GM18873 (cell line): ENCODE results near the gene MTPN.

Experiments used
- ATAC-seq: cut with Tn5 transposase; IDR thresholded peaks from one replicate; pipeline ENCODE4 v1.9.1; 2021; ENCODE audit warnings: mild to moderate bottlenecking, moderate library complexity, moderate number of reproducible peaks; ENCODE audit not compliant: unreplicated experiment, low FRiP score

MTPN gene

DNA sequence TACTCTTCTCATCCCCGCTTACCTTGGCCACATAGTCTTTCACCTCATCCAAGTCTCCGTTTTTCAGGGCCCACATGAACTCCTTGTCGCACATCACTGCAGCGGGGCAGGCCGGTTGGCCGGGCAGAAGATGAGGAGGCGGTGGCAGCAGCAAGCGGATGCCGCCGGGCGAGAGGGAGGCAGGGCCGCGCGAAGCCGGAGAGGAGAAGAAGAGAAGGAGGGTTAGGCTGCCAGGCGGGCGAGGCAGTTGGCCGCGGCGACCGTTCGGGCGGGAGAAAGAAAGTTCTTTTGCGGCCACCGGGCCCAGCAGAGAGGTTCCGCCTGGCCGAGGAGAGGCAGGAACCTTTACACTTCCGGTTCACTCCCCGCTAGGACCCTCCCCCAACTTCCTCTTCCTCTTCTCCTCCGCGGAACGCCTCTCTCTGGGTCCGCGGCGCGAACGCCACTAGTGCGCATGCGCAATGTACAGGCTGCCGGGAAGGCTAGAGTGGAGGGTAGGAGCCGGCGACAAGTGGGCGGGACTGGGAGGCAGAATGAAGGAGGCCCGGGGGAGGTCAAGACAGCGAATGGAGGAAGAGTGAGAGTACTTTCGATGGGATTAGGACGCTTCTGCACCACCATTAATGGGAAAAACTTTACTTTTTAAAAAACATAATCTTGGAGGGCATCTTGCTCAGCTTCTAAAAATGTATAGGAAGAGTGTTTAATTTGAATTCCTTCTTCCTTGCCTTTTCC, at the start of gene MTPN:
TSS of gene MTPN (minus strand) at position 353 of the 735 bp plus-strand sequence. CDS start at position 94, 259 bp downstream.
- ATAC-seq: peak; percentile 52

DNA sequence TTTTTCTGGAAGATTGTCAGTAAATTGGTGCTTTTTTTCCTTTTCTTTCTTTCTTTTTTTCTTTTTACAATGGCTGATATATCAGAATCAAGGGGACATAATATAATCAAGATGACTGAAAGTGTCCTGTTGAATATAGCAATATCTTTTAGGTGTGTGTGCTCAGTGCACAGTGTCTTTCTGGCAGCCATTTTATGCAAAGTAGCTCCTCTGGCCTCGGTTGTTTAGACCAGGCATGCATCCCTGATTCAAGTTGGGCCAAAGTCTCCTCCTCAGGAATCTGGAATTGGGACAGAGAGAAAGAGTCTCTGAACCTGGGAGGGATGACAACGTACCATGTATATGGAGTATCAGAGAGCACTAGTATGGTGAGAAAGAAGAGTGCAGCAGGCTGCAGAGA, 49.0 kb upstream of the MTPN start:
- ATAC-seq: no peak

- no peak for ATAC-seq
Measured at GRCh38 chr7:136023134-136023869, 46.1 kb upstream of the MTPN start.

DNA sequence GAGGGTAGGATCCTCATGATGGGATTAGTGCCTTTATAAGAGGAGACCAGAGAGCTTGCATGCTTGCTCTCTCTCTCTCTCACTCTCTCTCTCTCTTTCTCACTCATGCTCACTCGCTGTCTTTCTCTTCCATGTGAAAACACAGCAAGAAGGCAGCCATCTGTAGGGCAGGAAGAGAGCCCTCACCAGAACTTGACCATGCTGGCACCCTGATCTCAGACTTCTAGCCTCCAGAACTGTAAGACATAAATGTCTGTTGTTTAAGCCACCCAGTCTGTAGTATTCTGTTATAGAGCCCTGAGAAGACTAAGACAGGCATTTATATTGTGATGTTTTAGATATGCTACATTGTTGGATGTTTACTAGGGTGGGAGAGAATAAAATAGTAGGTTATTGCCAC, 43.4 kb upstream of the MTPN start:
- ATAC-seq: no peak

DNA sequence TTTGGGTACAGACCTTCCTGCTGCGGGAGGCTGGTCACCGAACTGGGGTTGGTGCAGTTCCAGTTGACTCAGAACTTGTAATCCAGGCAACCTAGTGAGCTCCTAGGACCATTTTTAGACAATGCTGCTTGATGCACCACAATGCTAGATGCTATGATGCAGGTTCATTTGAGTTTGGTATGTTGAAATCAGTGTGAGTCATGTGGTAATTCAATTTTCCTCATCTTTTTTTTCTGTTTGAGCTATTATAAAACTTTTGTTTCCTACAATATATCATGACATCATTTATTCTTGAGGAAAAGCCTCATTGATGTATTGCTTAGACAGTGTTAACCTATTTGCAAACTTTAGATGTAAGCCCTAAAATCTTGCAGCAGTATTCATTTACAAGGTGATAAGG, 40.9 kb upstream of the MTPN start:
- ATAC-seq: no peak

- no peak for ATAC-seq
Measured at GRCh38 chr7:136016649-136017395, 39.7 kb upstream of the MTPN start.

GRCh38 chr7:136015638-136016037, 38.5 kb upstream of the MTPN start:
- no peak for ATAC-seq

DNA sequence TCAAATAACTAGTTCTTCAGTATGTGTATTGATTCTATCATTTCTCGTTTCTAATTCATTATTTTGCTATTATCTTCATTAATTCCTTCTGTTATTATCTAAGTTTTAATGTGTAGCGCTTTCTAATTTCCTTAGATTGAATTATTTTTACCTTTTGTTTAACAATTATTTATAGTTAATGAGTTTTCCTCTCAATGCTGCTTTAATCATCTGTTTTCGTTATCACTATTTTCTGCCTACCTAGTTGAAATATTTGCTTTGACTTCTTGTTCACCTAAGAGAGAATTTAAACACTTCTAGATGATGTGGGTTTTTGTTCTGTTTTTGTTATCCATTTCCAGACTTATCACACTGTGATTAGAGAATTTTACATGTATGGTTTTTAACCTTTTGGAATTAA, 37.5 kb upstream of the MTPN start:
- no peak for ATAC-seq

GRCh38 chr7:136012238-136012637, 35.1 kb upstream of the MTPN start:
- ATAC-seq: no peak

- no peak for ATAC-seq
Measured at GRCh38 chr7:136009488-136010079, 32.4 kb upstream of the MTPN start.

DNA sequence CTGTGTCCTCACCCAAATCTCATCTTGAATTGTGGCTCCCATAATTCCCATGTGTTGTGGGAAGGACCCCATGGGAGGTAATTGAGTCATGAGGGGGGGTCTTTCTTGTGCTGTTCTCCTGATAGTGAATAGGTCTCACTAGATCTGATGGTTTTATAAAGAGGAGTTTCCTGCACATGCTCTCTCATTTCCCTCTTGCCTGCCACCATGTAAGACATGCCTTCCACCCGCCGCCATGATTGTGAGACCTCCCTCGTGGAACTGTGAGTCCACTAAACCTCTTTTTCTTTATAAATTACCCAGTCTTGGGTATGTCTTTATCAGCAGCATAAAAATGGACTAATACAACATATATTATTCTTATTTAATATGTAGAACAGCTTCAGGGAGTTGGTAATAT, 29.0 kb upstream of the MTPN start:
- no peak for ATAC-seq

DNA sequence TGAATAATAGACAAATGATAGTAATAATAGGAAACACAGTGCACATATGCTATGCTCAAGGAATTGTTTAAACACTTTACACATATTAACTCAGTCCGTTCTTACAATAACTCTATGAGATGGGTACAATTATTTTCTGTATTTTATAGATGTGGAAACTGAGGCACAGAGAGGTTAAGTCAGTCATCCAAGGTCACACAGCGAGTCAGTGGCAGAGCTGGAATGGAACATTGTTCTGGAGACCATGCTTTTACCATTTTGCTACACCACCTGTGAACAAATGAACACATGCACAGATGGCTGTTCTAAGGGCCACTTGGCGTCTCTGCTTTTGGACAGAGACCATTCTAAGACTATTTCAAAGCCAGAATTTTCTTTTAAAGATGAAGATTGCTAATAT, 26.9 kb upstream of the MTPN start:
- ATAC-seq: no peak

DNA sequence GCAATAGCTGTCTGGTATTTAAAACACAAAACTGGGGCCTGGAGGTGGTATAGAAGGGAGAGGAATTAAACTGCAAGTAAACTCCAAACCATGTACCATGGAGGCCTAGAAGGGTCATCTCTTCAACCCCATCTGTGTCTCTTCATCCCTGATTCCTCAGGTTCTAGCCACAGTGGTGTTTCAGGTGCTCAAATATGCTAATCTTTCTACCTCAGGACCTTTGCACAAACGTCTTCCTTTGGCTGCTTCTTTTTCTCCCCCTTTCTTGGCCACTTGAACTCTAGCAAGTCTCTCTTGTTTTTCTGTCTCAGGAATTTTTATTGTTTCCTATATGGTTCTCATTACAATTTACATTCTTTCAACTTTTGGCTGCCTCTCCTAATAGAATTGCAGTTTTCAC, 25.6 kb upstream of the MTPN start:
- ATAC-seq: no peak

DNA sequence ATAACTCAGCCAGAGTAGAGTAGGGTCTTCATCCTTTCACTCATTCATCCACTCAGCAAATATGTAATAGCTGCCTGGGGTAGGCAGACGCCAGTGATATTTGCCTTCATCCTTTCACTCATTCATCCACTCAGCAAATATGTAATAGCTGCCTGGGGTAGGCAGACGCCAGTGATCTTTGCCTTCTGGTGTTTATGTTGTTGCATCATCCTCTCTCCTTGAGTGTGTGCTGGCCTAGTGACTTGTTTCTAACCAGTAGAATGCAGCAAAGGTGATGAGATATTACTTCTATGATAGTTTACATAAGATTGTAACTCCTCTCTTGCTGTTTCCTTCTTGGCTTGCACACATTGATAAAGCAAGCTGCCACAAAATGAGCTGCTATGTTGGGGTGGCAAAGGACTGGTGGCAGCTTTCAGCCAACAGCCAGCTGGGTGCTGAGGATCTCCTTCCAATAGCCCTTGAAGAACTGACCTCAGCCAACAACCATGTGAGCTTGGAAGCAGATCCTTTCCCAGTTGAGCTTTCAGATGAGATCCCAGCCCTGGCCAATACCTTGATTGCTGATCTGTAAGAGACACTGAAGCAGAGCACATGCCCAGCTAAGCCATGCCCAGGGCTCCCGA, 23.2 kb upstream of the MTPN start:
- no peak for ATAC-seq

GRCh38 chr7:135998081-135998480, 20.9 kb upstream of the MTPN start:
- no peak for ATAC-seq

GRCh38 chr7:135995748-135996147, 18.6 kb upstream of the MTPN start:
- ATAC-seq: no peak

DNA sequence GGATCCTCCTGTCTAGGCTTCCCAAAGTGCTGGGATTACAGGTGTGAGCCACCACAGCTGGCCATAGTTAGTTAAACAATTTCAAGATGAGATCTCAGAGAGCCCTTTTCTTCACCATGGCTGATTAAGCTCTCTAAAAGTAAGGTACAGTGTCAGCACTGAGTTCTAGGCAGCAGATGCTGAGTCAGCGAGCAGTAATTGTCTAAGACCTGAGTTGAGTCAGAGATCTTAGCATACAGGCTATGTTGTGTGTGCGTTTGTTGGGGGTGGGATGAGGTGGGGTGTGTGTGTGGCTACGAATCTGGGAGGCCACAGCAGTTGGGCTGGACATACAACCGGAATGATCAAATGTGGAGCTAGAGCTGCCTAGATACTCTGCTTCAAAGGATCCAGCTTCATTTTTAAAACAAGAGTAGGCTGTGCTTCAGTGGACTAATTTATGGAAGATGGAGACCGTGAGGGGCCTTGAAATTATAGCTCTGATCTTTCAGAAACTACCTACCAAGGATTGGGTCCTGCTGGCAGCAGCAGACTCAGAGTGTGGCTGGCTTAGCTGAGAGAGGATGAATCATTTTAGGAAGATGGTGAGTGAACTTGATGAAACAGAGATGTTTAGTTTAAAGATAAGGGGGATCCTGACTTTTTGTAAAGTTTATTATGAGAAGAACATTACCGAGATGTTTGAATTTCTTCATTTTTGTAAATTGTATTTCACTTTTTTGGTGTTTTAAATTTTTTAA, 17.5 kb upstream of the MTPN start:
- ATAC-seq: peak; percentile 23

GRCh38 chr7:135993950-135994349, 16.8 kb upstream of the MTPN start:
- peak; percentile 64 for ATAC-seq

GRCh38 chr7:135991906-135992305, 14.7 kb upstream of the MTPN start:
- ATAC-seq: no peak

GRCh38 chr7:135991322-135991721, 14.2 kb upstream of the MTPN start:
- ATAC-seq: no peak
